H1 (cell line): ENCODE data around the gene ITSN1. TPM values are rescaled to one million over a fixed set of nuclear protein-coding genes. Genes with fewer than 3 reads are reported as not detected.

Experiments
- CTCF ChIA-PET: fragments of 300-600 bp; sonication (Branson Sonifier 250); formaldehyde crosslinking; loops from one replicate; lab custom pipeline; 2021; ENCODE audit not compliant: partially characterized antibody; lab: Charles Lee
- POLR2A ChIA-PET: fragments of 300-600 bp; sonication (Branson Sonifier 250); formaldehyde crosslinking; loops from one replicate; lab custom pipeline; 2021; ENCODE audit warnings: inconsistent platforms; ENCODE audit not compliant: partially characterized antibody; lab: Charles Lee
- DNase-seq, 2 experiments: peaks; one replicate each; pipeline versions ENCODE4 v3.0.0 to v3.0.0-alpha.2; 2010 to 2022; ENCODE audit warnings: low spot score in 2 of 2, low read depth in 1 of 2, mixed read lengths in 1 of 2
- FAIRE-seq: peaks from 2 replicates; lab custom pipeline; 2011; peaks lifted over from hg19 to GRCh38; lab: Jason Lieb, UNC
- H2AFZ ChIP-seq: 2 replicates; pipeline ENCODE4 v1.8.1; 2012; ENCODE audit warnings: low read length, inconsistent platforms
- H2AK5ac ChIP-seq: 2 replicates; pipeline ENCODE4 v1.6.1; 2013; ENCODE audit warnings: low read depth, low read length
- H2BK120ac ChIP-seq: replicated peaks from 2 replicates; pipeline ENCODE3; 2013; ENCODE audit warnings: low read depth, low read length, inconsistent platforms
- H2BK12ac ChIP-seq: 2 replicates; pipeline ENCODE4 v1.6.1; 2013; ENCODE audit warnings: low read depth, low read length
- H2BK15ac ChIP-seq: 2 replicates; pipeline ENCODE4 v1.6.1; 2013; ENCODE audit warnings: low read length
- H2BK20ac ChIP-seq: 2 replicates; pipeline ENCODE4 v1.6.1; 2013; ENCODE audit warnings: low read length
- H2BK5ac ChIP-seq: 2 replicates; pipeline ENCODE4 v1.6.1; 2013; ENCODE audit warnings: low read depth, low read length
- H3K14ac ChIP-seq: 2 replicates; pipeline ENCODE4 v1.6.1; 2013; ENCODE audit warnings: inconsistent platforms; ENCODE audit not compliant: insufficient read length
- H3K18ac ChIP-seq: 2 replicates; pipeline ENCODE4 v1.6.1; 2013; ENCODE audit warnings: low read length; ENCODE audit errors: extremely low read depth
- H3K23ac ChIP-seq: 2 replicates; pipeline ENCODE4 v1.6.1; 2013; ENCODE audit warnings: inconsistent platforms; ENCODE audit not compliant: insufficient read length
- H3K23me2 ChIP-seq: 2 replicates; pipeline ENCODE4 v1.6.1; 2013; ENCODE audit warnings: low read depth, low read length
- H3K27ac ChIP-seq: 2 replicates; pipeline ENCODE4 v1.6.1; 2011; ENCODE audit warnings: low read depth, low read length, inconsistent platforms
- H3K27me3 ChIP-seq, 4 experiments: replicated peaks in 1 of 4; 1 replicate in 1 of 4; 2 replicates in 3 of 4; pipeline versions ENCODE4 v1.6.1 to v1.8.1; 2011 to 2013; ENCODE audit warnings: low read length in 3 of 4, mild to moderate bottlenecking in 3 of 4, inconsistent platforms in 2 of 4, mixed read lengths in 2 of 4, moderate library complexity in 1 of 4; ENCODE audit not compliant: control insufficient read depth in 3 of 4, insufficient read depth in 3 of 4; ENCODE audit errors: extremely low read depth in 1 of 4
- H3K36me3 ChIP-seq, 4 experiments: 2 replicates each; pipeline versions ENCODE4 v1.6.1 to v1.8.1; 2011 to 2013; ENCODE audit warnings: mild to moderate bottlenecking in 4 of 4, low read length in 3 of 4, moderate library complexity in 2 of 4, control low read depth in 1 of 4, inconsistent platforms in 1 of 4; ENCODE audit not compliant: insufficient read depth in 4 of 4, control insufficient read depth in 2 of 4
- H3K4ac ChIP-seq: replicated peaks from 2 replicates; pipeline ENCODE3; 2013; ENCODE audit warnings: low read length, low read depth, mixed read lengths, inconsistent platforms; ENCODE audit not compliant: insufficient read length
- H3K4me1 ChIP-seq, 4 experiments: replicated peaks in 1 of 4; 1 replicate in 1 of 4; 2 replicates in 3 of 4; pipeline versions ENCODE4 v1.6.1 to v1.8.1; 2011 to 2013; ENCODE audit warnings: low read length in 3 of 4, inconsistent platforms in 2 of 4, mixed read lengths in 1 of 4; ENCODE audit not compliant: insufficient read depth in 4 of 4, control insufficient read depth in 3 of 4
- H3K4me2 ChIP-seq, 2 experiments: 2 replicates each; pipeline versions ENCODE4 v1.6.1 to v1.8.1; 2011 to 2013; ENCODE audit warnings: low read depth in 2 of 2, low read length in 2 of 2, control low read depth in 1 of 2, inconsistent platforms in 1 of 2, mild to moderate bottlenecking in 1 of 2; ENCODE audit not compliant: insufficient read depth in 1 of 2
- H3K4me3 ChIP-seq, 4 experiments: fragments of 200-600, 300-600 bp in 1 of 4; sonication (generic), shearing (Covaris generic), sonication (Bioruptor Twin) in 1 of 4; 2 replicates each; pipeline versions ENCODE4 v1.5.1 to v1.8.1; 2011 to 2016; ENCODE audit warnings: low read length in 4 of 4, low read depth in 3 of 4, control low read depth in 2 of 4, inconsistent platforms in 2 of 4, mild to moderate bottlenecking in 2 of 4, mixed read lengths in 1 of 4, moderate library complexity in 1 of 4; ENCODE audit not compliant: insufficient read depth in 2 of 4; ENCODE audit errors: extremely low read depth in 1 of 4
- H3K56ac ChIP-seq: replicated peaks from 2 replicates; pipeline ENCODE3; 2013; ENCODE audit warnings: low read depth, mild to moderate bottlenecking, mixed read lengths, low read length, inconsistent platforms; ENCODE audit not compliant: insufficient read length
- H3K79me1 ChIP-seq: 2 replicates; pipeline ENCODE4 v1.6.1; 2013; ENCODE audit warnings: low read depth, low read length, control low read depth
- H3K79me2 ChIP-seq, 2 experiments: 2 replicates each; pipeline versions ENCODE4 v1.6.1 to v1.8.1; 2012 to 2013; ENCODE audit warnings: low read length in 2 of 2, mild to moderate bottlenecking in 2 of 2, inconsistent platforms in 1 of 2; ENCODE audit not compliant: insufficient read depth in 2 of 2, control insufficient read depth in 1 of 2
- H3K9ac ChIP-seq, 4 experiments: replicated peaks in 1 of 4; 1 replicate in 1 of 4; 2 replicates in 3 of 4; pipeline versions ENCODE4 v1.6.1 to v1.8.1; 2011 to 2013; ENCODE audit warnings: low read depth in 3 of 4, low read length in 3 of 4, control low read depth in 2 of 4, mild to moderate bottlenecking in 2 of 4, moderate library complexity in 2 of 4, inconsistent platforms in 1 of 4; ENCODE audit errors: extremely low read depth in 1 of 4
- H3K9me3 ChIP-seq, 2 experiments: 2 replicates each; pipeline versions ENCODE4 v1.6.1 to v1.8.1; 2012 to 2013; ENCODE audit warnings: mild to moderate bottlenecking in 2 of 2, moderate library complexity in 2 of 2, control low read depth in 1 of 2, inconsistent platforms in 1 of 2, low read depth in 1 of 2, low read length in 1 of 2, mixed read lengths in 1 of 2; ENCODE audit not compliant: insufficient read depth in 2 of 2
- H4K20me1 ChIP-seq, 2 experiments: replicated peaks in 1 of 2; 2 replicates each; pipeline versions ENCODE3 to v1.8.1; 2011 to 2013; ENCODE audit warnings: inconsistent platforms in 2 of 2, low read length in 2 of 2, mild to moderate bottlenecking in 1 of 2; ENCODE audit not compliant: insufficient read depth in 2 of 2, control insufficient read depth in 1 of 2
- H4K5ac ChIP-seq: 2 replicates; pipeline ENCODE4 v1.6.1; 2013; ENCODE audit warnings: low read length, low read depth, mixed read lengths, inconsistent platforms; ENCODE audit not compliant: insufficient read length
- H4K8ac ChIP-seq: 2 replicates; pipeline ENCODE4 v1.8.0; 2013; ENCODE audit warnings: mild to moderate bottlenecking, moderate library complexity, low read length, inconsistent platforms; ENCODE audit not compliant: insufficient read depth; ENCODE audit errors: extremely low read depth
- H4K91ac ChIP-seq: replicated peaks from 2 replicates; pipeline ENCODE3; 2013; ENCODE audit warnings: low read length, mixed read lengths, inconsistent platforms; ENCODE audit not compliant: insufficient read length
- BRCA1 ChIP-seq: IDR thresholded peaks from 2 replicates; pipeline ENCODE4 v1.6.1; 2012; ENCODE audit warnings: low read depth, low read length, improper control_type of control experiment
- CEBPB ChIP-seq: IDR thresholded peaks from 2 replicates; pipeline ENCODE4 v1.6.1; 2012; ENCODE audit warnings: low read depth, low read length
- MAFK ChIP-seq: IDR thresholded peaks from 2 replicates; pipeline ENCODE4 v1.6.1; 2012; ENCODE audit warnings: low read depth, mild to moderate bottlenecking, improper control_type of control experiment, low read length
- RAD21 ChIP-seq, 2 experiments: IDR thresholded peaks in 1 of 2; conservative IDR thresholded peaks in 1 of 2; 2 replicates each; pipeline ENCODE4 v1.6.1; 2011; ENCODE audit warnings: low read depth in 2 of 2, low read length in 2 of 2, improper control_type of control experiment in 1 of 2, inconsistent platforms in 1 of 2, mild to moderate bottlenecking in 1 of 2, moderate library complexity in 1 of 2
- WGBS, 2 experiments: shearing (Covaris generic) in 1 of 2; methylation state at CpG; one replicate each; pipeline versions ENCODE4 v1.1.6 to v1.1.7; 2013 to 2015; ENCODE audit warnings: low lambda C conversion rate in 2 of 2, mixed read lengths in 2 of 2, inconsistent platforms in 1 of 2, low coverage in 1 of 2, missing lambda C conversion rate in 1 of 2; ENCODE audit not compliant: insufficient replicate concordance in 2 of 2, insufficient coverage in 1 of 2, insufficient read length in 1 of 2; ENCODE audit errors: extremely low coverage in 1 of 2, missing lambda C conversion rate in 1 of 2; 5-methylcytosine and 5-hydroxymethylcytosine counted together
- polyA plus RNA-seq, 7 experiments: library from polyadenylated mRNA; depleted of rRNA in 3 of 7; stranded (reverse) in 5 of 7; unstranded in 2 of 7; fragments of >200 nt in 5 of 7; fragments of 200-250 nt in 2 of 7; gene quantifications; 1 replicate in 5 of 7; 2 replicates in 1 of 7; 4 replicates in 1 of 7; pipeline versions ENCODE4 v1.2.1 to v1.2.3, GENCODE V29; 2011 to 2013; ENCODE audit warnings: missing spikeins in 2 of 7, mixed read lengths in 2 of 7
- total RNA-seq: library from RNA; stranded (reverse); fragmentation: NEBNext Ultra II Directional; extraction: Animal tissue kit (Norgen Biotek cat#: 25700); gene quantifications from 2 replicates; pipeline ENCODE4 v1.2.1, GENCODE V29; 2021

The ITSN1 gene
- total and polyA plus RNA-seq, 2 of the 8 experiments (the other 6 are each of a cell fraction or from before 2014, with no cell fraction given) = 60.8 to 78.1 TPM

GRCh38 chr21:33761441-33762036 is 119.2 kb downstream of the ITSN1 start:
- TF ChIP-seq MAFK (peak; percentile 83), CEBPB (no peak), BRCA1 (no peak), RAD21 (IDR thresholded peaks at IDR 0.05 in 1 of 2, conservative IDR thresholded peaks at IDR 0.05 in 1 of 2; ENCODE audit: low read depth in 2 of 2, low read length in 2 of 2) (no peak)
- Histone ChIP-seq H2BK20ac (no peak overlapping the region), H3K18ac (no peak overlapping the region), H2BK5ac (no peak overlapping the region), H4K5ac (no peak overlapping the region), H3K23me2 (no peaks in the 10 kb centered on the region), H2BK120ac (no peak overlapping the region), H3K56ac (peak overlapping the region; percentile 7), H4K8ac (no peak overlapping the region), H3K9ac (no peak overlapping the region), H3K4ac (no peak overlapping the region), H3K4me2 (no peak overlapping the region), H3K36me3 (peaks cover 1 to 18% (median 9%) of the 10 kb centered on the region in 4 experiments; a peak in 7 of 8 replicates), H4K20me1 (no peaks in the 10 kb centered on the region), H2AFZ (no peak overlapping the region), H3K79me1 (no peaks in the 10 kb centered on the region; the same call in 1 of the 2 replicates), H3K27me3 (no peaks in the 10 kb centered on the region), H3K27ac (no peak overlapping the region; the same call in 1 of the 2 replicates), H3K14ac (no peak overlapping the region), H3K4me3 (no peak overlapping the region), H3K79me2 (no peaks in the 10 kb centered on the region), H2BK12ac (no peak overlapping the region), H3K9me3 (no peaks in the 10 kb centered on the region), H4K91ac (no peak overlapping the region), H3K4me1 (peaks cover 0 to 3% (median 1%) of the 10 kb centered on the region in 4 experiments; a peak in 2 of 7 replicates), H2AK5ac (no peak overlapping the region), H3K23ac (no peak overlapping the region), H2BK15ac (no peak overlapping the region)
- DNase-seq (no peak), FAIRE-seq (no peak)
- CTCF ChIA-PET = no interaction called here
- WGBS, 2 experiments = 86% methylated on average over 6 of the region's 6 CpGs; no CpG with 5 or more reads in 1 of the 2 experiments
- POLR2A ChIA-PET = no interaction called here
